ENCODE measurements around the gene MX1. TPM values are rescaled to one million over a fixed set of nuclear protein-coding genes. Genes with fewer than 3 reads are reported as not detected.

The MX1 gene
- polyA plus RNA-seq, 1 donor from 2014 or later, result 0.07 TPM

DNA sequence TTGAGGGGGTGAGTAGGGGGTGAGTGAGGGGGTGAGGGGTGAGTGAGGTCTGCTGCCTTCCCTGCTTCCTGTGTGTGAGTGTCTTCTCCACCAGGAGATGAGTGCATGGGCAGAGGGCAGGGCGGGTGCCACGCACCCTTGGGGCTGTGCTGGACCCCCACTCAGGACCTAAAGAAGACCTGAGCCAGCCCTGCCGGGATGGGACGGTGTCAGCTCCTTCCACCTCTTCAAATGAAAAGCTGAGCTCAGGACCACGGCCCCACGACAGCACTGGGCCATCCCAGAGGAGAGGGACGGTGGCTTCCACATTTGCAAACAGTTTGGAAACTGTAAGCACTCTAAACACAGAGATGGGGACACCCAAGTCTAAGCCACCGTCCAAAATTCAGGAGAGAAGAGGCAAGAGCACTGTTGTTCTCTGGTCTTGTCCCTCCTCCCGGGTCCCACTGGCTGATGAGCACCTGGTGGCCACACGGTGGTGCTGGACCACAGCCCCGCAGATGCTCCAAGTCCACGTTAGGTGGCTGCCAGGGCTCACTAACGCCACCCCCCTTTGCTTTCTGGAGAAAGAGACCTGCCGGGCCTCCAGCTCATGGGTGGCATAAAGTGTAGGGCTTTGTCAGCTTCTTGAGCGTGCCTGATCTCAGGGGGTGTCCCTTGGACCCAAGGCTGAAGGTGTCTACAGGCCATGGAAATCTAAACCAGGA is 49.8 kb downstream of the MX1 start:
- Histone ChIP-seq H2AFZ (ENCODE audit: low read depth, low read length) (no peak overlapping the region), H3F3A (ENCODE audit: insufficient read depth, low read length, poor library complexity, severe bottlenecking) (no peaks in the 10 kb centered on the region), H3K4me3 (ENCODE audit: low read length) (no peak overlapping the region), H3K36me3 (ENCODE audit: insufficient read depth, low read length) (no peaks in the 10 kb centered on the region), H3K4me2 (ENCODE audit: low read length) (no peak overlapping the region), H3K9me2 (ENCODE audit: insufficient read depth, low read length) (no peaks in the 10 kb centered on the region), H3K27ac (ENCODE audit: low read length) (no peak overlapping the region), H3K9ac (ENCODE audit: low read length) (no peak overlapping the region), H3K27me3 (ENCODE audit: insufficient read depth, low read depth, low read length) (no peaks in the 10 kb centered on the region), H4K20me1 (ENCODE audit: insufficient read depth) (no peaks in the 10 kb centered on the region), H3K79me2 (replicated peaks; ENCODE audit: insufficient read depth, low read length) (no peaks in the 10 kb centered on the region), H3K9me3 (ENCODE audit: low read length) (no peaks in the 10 kb centered on the region)
- TF ChIP-seq EP300 (conservative IDR thresholded peaks at IDR 0.05; ENCODE audit: poor library complexity, severe bottlenecking), result no peak

DNA sequence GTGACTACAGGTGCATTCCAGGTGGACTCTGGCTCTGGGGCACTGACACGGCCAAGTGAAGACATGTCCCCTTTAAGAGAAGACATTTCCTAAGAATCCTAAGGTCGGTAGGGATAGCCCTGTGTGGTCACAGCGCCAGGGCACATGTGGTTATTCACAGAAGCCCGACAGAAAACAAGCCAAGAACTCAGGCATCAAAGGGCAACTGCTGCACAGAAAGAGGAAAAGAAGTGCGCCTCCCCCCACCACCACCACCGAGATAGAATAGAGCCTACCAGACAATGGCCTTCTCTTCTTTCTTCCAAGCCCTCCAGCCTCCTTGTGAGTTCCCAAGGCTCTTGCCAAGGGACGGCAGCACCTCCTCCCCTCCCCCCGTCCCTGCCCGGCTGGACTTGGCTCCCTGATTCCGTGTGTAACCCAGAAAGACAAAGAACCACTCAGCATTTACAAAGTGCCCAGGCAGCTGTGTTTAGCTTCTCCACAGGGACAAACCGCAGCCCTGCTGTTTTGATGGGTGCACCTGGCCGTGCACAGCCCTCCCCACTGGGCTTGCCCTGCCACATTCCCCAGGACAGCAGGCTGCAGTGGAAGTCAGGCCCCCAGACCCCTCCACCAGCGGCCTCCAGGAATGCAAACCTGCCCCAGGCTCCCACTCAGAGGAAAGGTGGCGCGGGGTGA is 51.7 kb downstream of the MX1 start:
- Histone ChIP-seq H2AFZ (ENCODE audit: low read depth, low read length) (no peak overlapping the region), H3K27ac (ENCODE audit: low read length) (no peak overlapping the region), H4K20me1 (ENCODE audit: insufficient read depth) (no peaks in the 10 kb centered on the region), H3K9me2 (ENCODE audit: insufficient read depth, low read length) (no peaks in the 10 kb centered on the region), H3K4me2 (ENCODE audit: low read length) (no peak overlapping the region), H3K9me3 (ENCODE audit: low read length) (no peaks in the 10 kb centered on the region), H3K79me2 (replicated peaks; ENCODE audit: insufficient read depth, low read length) (no peaks in the 10 kb centered on the region), H3K27me3 (ENCODE audit: insufficient read depth, low read depth, low read length) (no peaks in the 10 kb centered on the region), H3K4me3 (ENCODE audit: low read length) (no peak overlapping the region), H3K9ac (ENCODE audit: low read length) (no peak overlapping the region), H3K36me3 (ENCODE audit: insufficient read depth, low read length) (no peaks in the 10 kb centered on the region), H3F3A (ENCODE audit: insufficient read depth, low read length, poor library complexity, severe bottlenecking) (no peaks in the 10 kb centered on the region)
- TF ChIP-seq TAF1 (IDR thresholded peaks at IDR 0.05; ENCODE audit: low read depth) (no peak), POLR2AphosphoS5 (IDR thresholded peaks at IDR 0.05) (no peak), RAD21 (conservative IDR thresholded peaks at IDR 0.05) (no peak), MXI1 (conservative IDR thresholded peaks at IDR 0.05; ENCODE audit: poor library complexity, severe bottlenecking) (no peak), EZH2 (IDR thresholded peaks at IDR 0.05; ENCODE audit: borderline replicate concordance, insufficient read depth, low read length, poor library complexity, severe bottlenecking) (no peak), SMC3 (conservative IDR thresholded peaks at IDR 0.05; ENCODE audit: poor library complexity) (no peak), EP300 (conservative IDR thresholded peaks at IDR 0.05; ENCODE audit: poor library complexity, severe bottlenecking) (no peak)
- TF ChIP-seq, protein P1, sequence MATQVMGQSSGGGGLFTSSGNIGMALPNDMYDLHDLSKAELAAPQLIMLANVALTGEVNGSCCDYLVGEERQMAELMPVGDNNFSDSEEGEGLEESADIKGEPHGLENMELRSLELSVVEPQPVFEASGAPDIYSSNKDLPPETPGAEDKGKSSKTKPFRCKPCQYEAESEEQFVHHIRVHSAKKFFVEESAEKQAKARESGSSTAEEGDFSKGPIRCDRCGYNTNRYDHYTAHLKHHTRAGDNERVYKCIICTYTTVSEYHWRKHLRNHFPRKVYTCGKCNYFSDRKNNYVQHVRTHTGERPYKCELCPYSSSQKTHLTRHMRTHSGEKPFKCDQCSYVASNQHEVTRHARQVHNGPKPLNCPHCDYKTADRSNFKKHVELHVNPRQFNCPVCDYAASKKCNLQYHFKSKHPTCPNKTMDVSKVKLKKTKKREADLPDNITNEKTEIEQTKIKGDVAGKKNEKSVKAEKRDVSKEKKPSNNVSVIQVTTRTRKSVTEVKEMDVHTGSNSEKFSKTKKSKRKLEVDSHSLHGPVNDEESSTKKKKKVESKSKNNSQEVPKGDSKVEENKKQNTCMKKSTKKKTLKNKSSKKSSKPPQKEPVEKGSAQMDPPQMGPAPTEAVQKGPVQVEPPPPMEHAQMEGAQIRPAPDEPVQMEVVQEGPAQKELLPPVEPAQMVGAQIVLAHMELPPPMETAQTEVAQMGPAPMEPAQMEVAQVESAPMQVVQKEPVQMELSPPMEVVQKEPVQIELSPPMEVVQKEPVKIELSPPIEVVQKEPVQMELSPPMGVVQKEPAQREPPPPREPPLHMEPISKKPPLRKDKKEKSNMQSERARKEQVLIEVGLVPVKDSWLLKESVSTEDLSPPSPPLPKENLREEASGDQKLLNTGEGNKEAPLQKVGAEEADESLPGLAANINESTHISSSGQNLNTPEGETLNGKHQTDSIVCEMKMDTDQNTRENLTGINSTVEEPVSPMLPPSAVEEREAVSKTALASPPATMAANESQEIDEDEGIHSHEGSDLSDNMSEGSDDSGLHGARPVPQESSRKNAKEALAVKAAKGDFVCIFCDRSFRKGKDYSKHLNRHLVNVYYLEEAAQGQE (IDR thresholded peaks at IDR 0.05; ENCODE audit: borderline replicate concordance), result no peak
- TF ChIP-seq, protein P2, sequence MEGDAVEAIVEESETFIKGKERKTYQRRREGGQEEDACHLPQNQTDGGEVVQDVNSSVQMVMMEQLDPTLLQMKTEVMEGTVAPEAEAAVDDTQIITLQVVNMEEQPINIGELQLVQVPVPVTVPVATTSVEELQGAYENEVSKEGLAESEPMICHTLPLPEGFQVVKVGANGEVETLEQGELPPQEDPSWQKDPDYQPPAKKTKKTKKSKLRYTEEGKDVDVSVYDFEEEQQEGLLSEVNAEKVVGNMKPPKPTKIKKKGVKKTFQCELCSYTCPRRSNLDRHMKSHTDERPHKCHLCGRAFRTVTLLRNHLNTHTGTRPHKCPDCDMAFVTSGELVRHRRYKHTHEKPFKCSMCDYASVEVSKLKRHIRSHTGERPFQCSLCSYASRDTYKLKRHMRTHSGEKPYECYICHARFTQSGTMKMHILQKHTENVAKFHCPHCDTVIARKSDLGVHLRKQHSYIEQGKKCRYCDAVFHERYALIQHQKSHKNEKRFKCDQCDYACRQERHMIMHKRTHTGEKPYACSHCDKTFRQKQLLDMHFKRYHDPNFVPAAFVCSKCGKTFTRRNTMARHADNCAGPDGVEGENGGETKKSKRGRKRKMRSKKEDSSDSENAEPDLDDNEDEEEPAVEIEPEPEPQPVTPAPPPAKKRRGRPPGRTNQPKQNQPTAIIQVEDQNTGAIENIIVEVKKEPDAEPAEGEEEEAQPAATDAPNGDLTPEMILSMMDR (IDR thresholded peaks at IDR 0.05; ENCODE audit: poor library complexity, severe bottlenecking), result no peak
